Osteoblast (primary cell): Measurements from ENCODE around the gene FAM186B. TPM values are rescaled to one million over a fixed set of nuclear protein-coding genes. Genes with fewer than 3 reads are reported as not detected.

Experiments used
- DNase-seq: peaks from one replicate; pipeline ENCODE4 v3.0.0; 2011; ENCODE audit warnings: low spot score, mixed read lengths; ENCODE audit not compliant: insufficient read length; ENCODE audit errors: missing footprints
- H2AFZ ChIP-seq: 2 replicates; pipeline ENCODE4 v1.6.0; 2011; ENCODE audit warnings: mild to moderate bottlenecking, low read length
- H3K27ac ChIP-seq: 2 replicates; pipeline ENCODE4 v1.5.1; 2011; ENCODE audit warnings: mild to moderate bottlenecking, low read depth, low read length, moderate library complexity
- H3K27me3 ChIP-seq: 2 replicates; pipeline ENCODE4 v1.6.0; 2012; ENCODE audit warnings: mild to moderate bottlenecking, control low read depth, inconsistent platforms, low read length, moderate library complexity; ENCODE audit not compliant: insufficient read depth
- H3K36me3 ChIP-seq: 2 replicates; pipeline ENCODE4 v1.5.1; 2011; ENCODE audit warnings: mild to moderate bottlenecking, low read length, control low read depth, moderate library complexity; ENCODE audit not compliant: insufficient read depth
- H3K4me1 ChIP-seq: 2 replicates; pipeline ENCODE4 v1.5.1; 2011; ENCODE audit warnings: mild to moderate bottlenecking, low read length, control low read depth, moderate library complexity; ENCODE audit not compliant: insufficient read depth
- H3K4me2 ChIP-seq: 2 replicates; pipeline ENCODE4 v1.6.0; 2011; ENCODE audit warnings: mild to moderate bottlenecking, low read length; ENCODE audit not compliant: insufficient read depth
- H3K4me3 ChIP-seq: fragments of 200-600 bp; sonication (generic); 3 replicates; pipeline ENCODE4 v1.5.1; 2012; ENCODE audit warnings: mild to moderate bottlenecking, low read length, inconsistent platforms; ENCODE audit not compliant: insufficient read depth
- H3K79me2 ChIP-seq: 2 replicates; pipeline ENCODE4 v1.6.0; 2012; ENCODE audit warnings: mild to moderate bottlenecking, low read length, control low read depth, inconsistent platforms; ENCODE audit not compliant: insufficient read depth
- H3K9me3 ChIP-seq: 2 replicates; pipeline ENCODE4 v1.5.1; 2011; ENCODE audit warnings: low read depth, low read length, control low read depth
- H4K20me1 ChIP-seq: 2 replicates; pipeline ENCODE4 v1.6.0; 2012; ENCODE audit warnings: mild to moderate bottlenecking, low read length, control low read depth; ENCODE audit not compliant: insufficient read depth
- total RNA-seq: library from RNA; depleted of rRNA; stranded (reverse); fragments of >200 nt; gene quantifications from 2 replicates; pipeline ENCODE4 v1.2.3, GENCODE V29; 2012
- TF ChIP-seq, protein P1 (sequence below): IDR thresholded peaks from 2 replicates; pipeline ENCODE4 v1.5.1; 2011; ENCODE audit warnings: mild to moderate bottlenecking, low read depth, low read length, moderate library complexity; ENCODE audit errors: extremely low read depth

FAM186B gene
- total RNA-seq, 1 donor = 0.72 TPM

DNA sequence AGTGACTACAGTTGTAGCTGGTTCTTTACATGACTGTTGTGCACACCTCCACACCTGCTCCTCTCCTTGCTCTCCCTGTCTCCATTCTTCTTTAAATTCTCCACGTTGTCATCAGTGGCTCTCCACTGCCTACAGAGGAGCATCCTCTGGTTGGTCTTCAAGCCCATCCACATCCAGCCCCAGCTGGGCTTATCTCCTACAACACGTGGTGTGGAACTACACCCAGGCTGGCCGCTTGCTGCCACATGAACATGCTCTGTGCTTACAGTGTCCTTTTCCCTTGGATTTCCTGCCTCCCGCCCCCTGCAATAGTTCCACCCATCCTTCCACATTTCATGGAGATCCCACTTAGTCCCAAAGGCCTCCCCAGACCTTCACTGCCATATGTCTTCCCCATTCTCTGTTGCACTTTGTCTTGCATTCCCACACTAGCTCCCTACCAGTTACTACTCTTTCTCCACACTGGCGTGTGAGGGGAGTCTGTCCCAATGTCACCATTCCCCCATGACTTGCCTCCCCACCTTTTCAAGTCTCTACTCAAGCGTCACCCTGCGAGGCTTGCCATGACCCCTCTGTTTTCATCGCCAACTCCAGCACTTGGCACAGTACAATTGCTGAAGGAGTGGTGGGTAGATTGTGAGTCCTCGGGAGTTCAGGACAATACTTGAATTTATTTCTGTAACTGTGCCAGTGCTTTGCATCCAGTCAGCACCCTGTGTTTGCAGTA is 27.7 kb downstream of the FAM186B start:
- Histone ChIP-seq H3K4me1 (no peaks in the 10 kb centered on the region), H4K20me1 (peaks cover 16% of the 10 kb centered on the region), H3K79me2 (peaks cover 4% of the 10 kb centered on the region), H3K9me3 (no peaks in the 10 kb centered on the region), H3K4me2 (no peak overlapping the region), H3K27me3 (no peaks in the 10 kb centered on the region), H3K36me3 (no peaks in the 10 kb centered on the region), H3K27ac (no peak overlapping the region), H2AFZ (no peak overlapping the region), H3K4me3 (no peak overlapping the region)
- no peak for DNase-seq
- TF ChIP-seq, protein P1, sequence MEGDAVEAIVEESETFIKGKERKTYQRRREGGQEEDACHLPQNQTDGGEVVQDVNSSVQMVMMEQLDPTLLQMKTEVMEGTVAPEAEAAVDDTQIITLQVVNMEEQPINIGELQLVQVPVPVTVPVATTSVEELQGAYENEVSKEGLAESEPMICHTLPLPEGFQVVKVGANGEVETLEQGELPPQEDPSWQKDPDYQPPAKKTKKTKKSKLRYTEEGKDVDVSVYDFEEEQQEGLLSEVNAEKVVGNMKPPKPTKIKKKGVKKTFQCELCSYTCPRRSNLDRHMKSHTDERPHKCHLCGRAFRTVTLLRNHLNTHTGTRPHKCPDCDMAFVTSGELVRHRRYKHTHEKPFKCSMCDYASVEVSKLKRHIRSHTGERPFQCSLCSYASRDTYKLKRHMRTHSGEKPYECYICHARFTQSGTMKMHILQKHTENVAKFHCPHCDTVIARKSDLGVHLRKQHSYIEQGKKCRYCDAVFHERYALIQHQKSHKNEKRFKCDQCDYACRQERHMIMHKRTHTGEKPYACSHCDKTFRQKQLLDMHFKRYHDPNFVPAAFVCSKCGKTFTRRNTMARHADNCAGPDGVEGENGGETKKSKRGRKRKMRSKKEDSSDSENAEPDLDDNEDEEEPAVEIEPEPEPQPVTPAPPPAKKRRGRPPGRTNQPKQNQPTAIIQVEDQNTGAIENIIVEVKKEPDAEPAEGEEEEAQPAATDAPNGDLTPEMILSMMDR = no peak

DNA sequence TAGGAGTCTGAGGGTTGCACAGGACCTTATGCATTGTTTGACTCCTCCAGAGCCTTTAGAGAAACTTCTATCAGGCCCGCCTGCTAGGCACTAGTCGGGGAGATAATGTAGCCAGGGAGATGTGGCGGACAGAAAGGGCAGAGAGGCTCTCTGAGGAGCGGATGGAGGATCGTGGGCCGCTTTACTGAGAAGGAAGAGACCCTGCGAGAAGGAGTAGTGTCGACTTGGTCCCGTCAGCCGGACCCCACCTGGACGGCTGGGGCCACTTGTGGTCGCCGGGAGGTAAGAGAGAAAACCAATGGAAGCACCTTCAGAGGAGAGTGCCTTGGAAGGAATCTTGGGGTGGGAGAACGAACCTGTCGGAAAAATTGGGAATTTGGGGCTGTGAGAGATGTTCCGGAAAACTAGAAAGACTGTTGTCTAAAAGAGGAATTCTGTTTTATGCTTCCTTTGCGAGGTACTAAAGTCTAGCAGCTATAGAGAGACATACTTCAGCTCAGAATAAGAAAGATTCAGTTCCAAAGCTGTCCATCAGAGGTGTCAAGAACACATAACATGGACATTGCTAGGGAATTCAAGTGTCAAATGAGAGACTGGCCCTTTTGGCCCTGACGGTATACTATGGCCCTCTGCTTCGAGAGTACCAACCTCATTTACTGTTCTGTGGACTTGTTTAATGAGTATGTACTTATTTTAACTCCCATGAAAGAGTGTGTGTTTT is 36.8 kb downstream of the FAM186B start:
- TF ChIP-seq, protein P1 = no peak
- Histone ChIP-seq H3K4me1 (peaks cover 14% of the 10 kb centered on the region), H3K79me2 (peaks cover 56% of the 10 kb centered on the region), H3K4me2 (peak overlapping the region; percentile 81), H3K9me3 (no peaks in the 10 kb centered on the region), H3K27ac (peak overlapping the region; percentile 92), H3K27me3 (no peaks in the 10 kb centered on the region), H3K36me3 (peaks cover 13% of the 10 kb centered on the region), H2AFZ (peak overlapping the region; percentile 92), H3K4me3 (peak overlapping the region; percentile 87), H4K20me1 (no peaks in the 10 kb centered on the region)
- DNase-seq = peak; percentile 90

DNA sequence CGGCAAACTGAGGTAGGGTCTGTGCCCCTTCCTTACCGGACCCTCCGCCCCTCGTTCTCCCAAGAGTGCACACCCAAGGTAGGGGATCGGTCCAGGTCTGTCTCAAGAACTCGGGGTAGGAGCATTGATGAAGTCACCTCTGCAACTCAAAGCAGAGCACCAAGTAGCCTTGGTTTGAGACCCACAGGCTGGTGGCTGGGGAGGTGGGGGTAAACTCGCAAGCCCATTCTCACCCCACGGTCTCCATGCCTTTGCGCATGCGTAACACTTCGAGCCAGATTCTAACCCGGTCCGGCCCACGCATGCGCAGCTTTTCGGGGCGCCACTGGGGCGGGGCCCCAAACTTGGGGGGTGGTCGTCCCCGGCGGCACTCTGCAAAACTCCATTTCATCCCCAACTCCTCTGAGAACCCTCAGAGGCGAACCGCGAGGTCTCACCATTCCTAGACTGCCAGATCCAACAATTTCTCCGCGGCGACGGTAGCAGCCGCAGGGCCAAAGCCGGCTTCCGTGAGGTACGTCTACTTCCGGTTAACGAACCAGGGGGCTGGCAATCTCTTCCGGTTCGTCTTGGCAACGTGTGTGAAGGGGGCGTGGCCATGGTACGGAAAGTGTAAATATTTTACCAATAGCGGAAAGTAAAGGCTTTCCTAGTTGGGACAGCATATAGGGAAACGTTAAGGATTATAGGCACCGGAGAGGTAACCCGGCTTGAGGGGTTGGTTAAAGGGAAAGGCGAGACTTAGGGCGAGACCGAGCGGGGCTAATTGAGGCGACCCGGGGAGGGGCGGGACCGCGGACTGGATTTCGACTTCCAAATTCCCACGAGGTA is 37.6 kb downstream of the FAM186B start, which contains the start of gene MCRS1:
TSS of gene MCRS1 (minus strand) at position 532 of the 831 bp plus-strand sequence. CDS start 1,411 bp downstream, outside the sequence.
- TF ChIP-seq, protein P1 = no peak
- H3K79me2 ChIP-seq = peaks cover 56% of the 10 kb centered on the region
- peak within 1 kb of the TSS; percentile 81 for H3K4me2 ChIP-seq
- no peaks in the 10 kb centered on the region for H3K9me3 ChIP-seq
- peak within 1 kb of the TSS; percentile 87 for H3K4me3 ChIP-seq
- DNase-seq = peak; percentile 99
- peak within 1 kb of the TSS; percentile 92 for H2AFZ ChIP-seq
- H3K27ac ChIP-seq = peak within 1 kb of the TSS; percentile 92
- peaks cover 14% of the 10 kb centered on the region for H3K4me1 ChIP-seq
- no peaks in the 10 kb centered on the region for H4K20me1 ChIP-seq
- H3K27me3 ChIP-seq = no peaks in the 10 kb centered on the region
- H3K36me3 ChIP-seq = peaks cover 20% of the 10 kb centered on the region
